ENCODE measurements around the gene MAGOHB. TPM values are rescaled to one million over a fixed set of nuclear protein-coding genes. Genes with fewer than 3 reads are reported as not detected.

MAGOHB gene
- total RNA-seq, 1 experiment from 2014 or later = 36.8 TPM

GRCh38 chr12:10557329-10557728, 56.1 kb downstream of the MAGOHB start:
- Histone ChIP-seq H3F3A (ENCODE audit: low read length, unreplicated experiment) (peaks cover 3% of the 10 kb centered on the region), H3K36me3 (ENCODE audit: low read depth, low read length) (no peaks in the 10 kb centered on the region), H3K9me2 (replicated peaks; ENCODE audit: low read length) (no peaks in the 10 kb centered on the region), H3K9me3 (ENCODE audit: low read length) (no peaks in the 10 kb centered on the region), H2AFZ (ENCODE audit: low read length) (no peak overlapping the region), H3K4me2 (ENCODE audit: low read length) (no peak overlapping the region; the same call in 1 of the 2 replicates), H3K4me1 (ENCODE audit: insufficient read depth, low read length) (peaks cover 14% of the 10 kb centered on the region), H4K20me1 (ENCODE audit: low read length) (no peaks in the 10 kb centered on the region), H3K79me2 (ENCODE audit: low read length) (no peaks in the 10 kb centered on the region), H3K27me3 (ENCODE audit: low read length) (no peaks in the 10 kb centered on the region), H3K27ac (ENCODE audit: low read length) (no peak overlapping the region), H3K4me3 (ENCODE audit: low read length) (no peak overlapping the region), H3K9ac (ENCODE audit: low read length) (no peak overlapping the region)
- ChIA-PET POLR2A (ENCODE audit: unreplicated experiment) (no interaction called here), CTCF (no interaction called here)
- DNase-seq = no peak
- TF ChIP-seq CTCF (conservative IDR thresholded peaks at IDR 0.05; ENCODE audit: low read depth, low read length) (no peak), EZH2phosphoT487 (IDR thresholded peaks at IDR 0.05; ENCODE audit: borderline replicate concordance, low read length) (no peak), EZH2 (IDR thresholded peaks at IDR 0.05; ENCODE audit: low read length, unreplicated experiment) (no peak)
- intact Hi-C loops (cut with micrococcal nuclease) = no loop called here
- no TSS peak for BruUV-seq (replicated peaks)
- no peak for ATAC-seq

DNA sequence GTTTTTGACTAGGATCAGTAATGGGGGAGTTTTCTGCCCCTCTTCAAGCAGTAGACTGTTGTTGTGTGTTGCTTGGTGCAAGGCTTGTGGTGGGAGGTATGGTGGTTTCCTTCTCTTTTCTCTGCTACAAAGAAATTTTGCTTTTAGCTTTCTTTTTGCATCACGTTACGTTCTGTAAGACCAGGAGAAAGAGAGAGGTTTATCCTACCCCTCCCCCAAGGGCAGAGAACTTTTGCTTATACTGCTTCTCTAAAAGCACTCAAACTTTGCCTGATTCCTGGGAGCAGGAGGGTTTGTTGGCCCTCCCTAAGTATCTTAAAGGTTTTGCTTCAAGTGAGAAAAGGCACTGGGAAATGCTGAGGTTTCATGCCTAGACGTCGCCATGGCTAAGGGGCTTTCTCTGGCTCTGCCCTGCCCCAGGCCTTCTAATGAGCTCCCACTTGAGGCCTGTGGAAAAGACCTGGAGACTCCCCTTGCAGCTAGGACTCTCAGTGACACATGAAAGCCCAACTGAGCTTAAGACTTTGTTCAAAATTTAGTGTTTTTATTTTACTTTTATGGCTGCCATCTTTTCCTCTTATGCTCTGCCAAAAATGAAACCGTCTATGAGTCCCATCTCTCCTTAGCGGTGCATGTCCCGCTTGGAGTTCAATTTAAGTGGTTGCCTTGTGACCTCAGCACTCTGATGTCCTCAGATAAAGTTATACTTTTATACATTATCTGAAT, 58.5 kb downstream of the MAGOHB start:
- ChIA-PET CTCF (no interaction called here), POLR2A (ENCODE audit: unreplicated experiment) (no interaction called here)
- Histone ChIP-seq H3K4me1 (ENCODE audit: insufficient read depth, low read length) (peaks cover 10% of the 10 kb centered on the region; the same call in 1 of the 2 replicates), H3K27ac (ENCODE audit: low read length) (no peak overlapping the region), H3K9me2 (replicated peaks; ENCODE audit: low read length) (no peaks in the 10 kb centered on the region), H3K4me2 (ENCODE audit: low read length) (no peak overlapping the region), H3K4me3 (ENCODE audit: low read length) (no peak overlapping the region), H3K36me3 (ENCODE audit: low read depth, low read length) (no peaks in the 10 kb centered on the region), H3F3A (ENCODE audit: low read length, unreplicated experiment) (no peaks in the 10 kb centered on the region), H3K27me3 (ENCODE audit: low read length) (no peaks in the 10 kb centered on the region), H2AFZ (ENCODE audit: low read length) (no peak overlapping the region), H3K9ac (ENCODE audit: low read length) (no peak overlapping the region), H4K20me1 (ENCODE audit: low read length) (no peaks in the 10 kb centered on the region), H3K79me2 (ENCODE audit: low read length) (no peaks in the 10 kb centered on the region), H3K9me3 (ENCODE audit: low read length) (no peaks in the 10 kb centered on the region)
- BruUV-seq (replicated peaks) = no TSS peak
- intact Hi-C loops (cut with micrococcal nuclease) = no loop called here
- ATAC-seq (no peak), DNase-seq (no peak)
- TF ChIP-seq EZH2 (IDR thresholded peaks at IDR 0.05; ENCODE audit: low read length, unreplicated experiment) (no peak), CTCF (conservative IDR thresholded peaks at IDR 0.05; ENCODE audit: low read depth, low read length) (no peak), EZH2phosphoT487 (IDR thresholded peaks at IDR 0.05; ENCODE audit: borderline replicate concordance, low read length) (no peak)

DNA sequence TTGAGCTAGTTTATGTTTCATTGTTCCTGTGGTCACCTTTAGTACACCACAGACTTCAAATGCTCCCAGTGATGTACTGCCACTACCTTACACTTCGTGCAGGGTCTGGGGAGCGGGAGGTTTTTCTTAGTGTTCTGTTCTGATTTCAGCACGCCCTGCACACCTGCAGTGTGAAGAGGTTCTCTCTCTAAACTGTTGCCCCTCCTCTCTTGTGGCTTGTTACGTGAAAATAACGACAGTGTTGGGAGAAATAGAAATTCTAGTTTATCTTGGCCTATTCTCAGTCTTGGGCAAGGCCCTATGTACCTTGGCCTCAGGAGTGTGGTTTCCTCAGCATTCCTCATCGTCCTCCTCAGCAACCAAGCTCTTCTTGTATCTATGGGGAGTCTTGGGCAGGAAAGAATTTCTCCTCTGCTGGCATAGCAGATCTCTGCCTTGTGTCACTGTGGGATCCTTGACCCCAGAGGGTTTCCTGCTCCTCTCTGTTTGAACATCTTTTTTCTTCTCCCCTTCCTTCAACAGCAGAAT, 59.1 kb downstream of the MAGOHB start:
- no peaks in the 10 kb centered on the region for H3K27me3 ChIP-seq (ENCODE audit: low read length)
- BruUV-seq (replicated peaks) = no TSS peak
- intact Hi-C loops (cut with micrococcal nuclease) = no loop called here
- TF ChIP-seq EZH2phosphoT487 (IDR thresholded peaks at IDR 0.05; ENCODE audit: borderline replicate concordance, low read length) (no peak), EZH2 (IDR thresholded peaks at IDR 0.05; ENCODE audit: low read length, unreplicated experiment) (no peak), CTCF (conservative IDR thresholded peaks at IDR 0.05; ENCODE audit: low read depth, low read length) (no peak)
- no peak overlapping the region for H3K4me3 ChIP-seq (ENCODE audit: low read length)
- POLR2A ChIA-PET (ENCODE audit: unreplicated experiment) = no interaction called here
- H3K4me1 ChIP-seq (ENCODE audit: insufficient read depth, low read length) = peaks cover 10% of the 10 kb centered on the region; the same call in 1 of the 2 replicates
- no peak overlapping the region for H3K9ac ChIP-seq (ENCODE audit: low read length)
- no peak overlapping the region for H3K4me2 ChIP-seq (ENCODE audit: low read length)
- H3K9me2 ChIP-seq (replicated peaks; ENCODE audit: low read length) = no peaks in the 10 kb centered on the region
- no peaks in the 10 kb centered on the region for H3K79me2 ChIP-seq (ENCODE audit: low read length)
- ATAC-seq = no peak
- no peaks in the 10 kb centered on the region for H4K20me1 ChIP-seq (ENCODE audit: low read length)
- no peak for DNase-seq
- H3K9me3 ChIP-seq (ENCODE audit: low read length) = no peaks in the 10 kb centered on the region
- CTCF ChIA-PET = no interaction called here
- no peaks in the 10 kb centered on the region for H3K36me3 ChIP-seq (ENCODE audit: low read depth, low read length)
- H2AFZ ChIP-seq (ENCODE audit: low read length) = no peak overlapping the region
- no peaks in the 10 kb centered on the region for H3F3A ChIP-seq (ENCODE audit: low read length, unreplicated experiment)
- H3K27ac ChIP-seq (ENCODE audit: low read length) = no peak overlapping the region
